GM18499 (cell line): ENCODE results near the gene TMEM107.
"Not testable (repeated sequence)": the region's sequence is repeated elsewhere in the genome, so short reads cannot be mapped to it uniquely, and the experiment has no call there.

ENCODE experiments used
- ATAC-seq: cut with Tn5 transposase; IDR thresholded peaks from one replicate; pipeline ENCODE4 v1.9.1; 2021; ENCODE audit warnings: moderate number of reproducible peaks; ENCODE audit not compliant: insufficient read depth, unreplicated experiment

The TMEM107 gene

GRCh38 chr17:8176197-8176940, at the start of gene TMEM107:
Gene TMEM107, minus strand, starts transcription at chr17:8176380. Its CDS starts 94 bp downstream, at chr17:8176286.
- no peak for ATAC-seq

GRCh38 chr17:8224891-8225812, 49.0 kb upstream of the TMEM107 start:
- ATAC-seq = no peak

- no peak for ATAC-seq
Observed at GRCh38 chr17:8223356-8224126, 47.4 kb upstream of the TMEM107 start.

DNA sequence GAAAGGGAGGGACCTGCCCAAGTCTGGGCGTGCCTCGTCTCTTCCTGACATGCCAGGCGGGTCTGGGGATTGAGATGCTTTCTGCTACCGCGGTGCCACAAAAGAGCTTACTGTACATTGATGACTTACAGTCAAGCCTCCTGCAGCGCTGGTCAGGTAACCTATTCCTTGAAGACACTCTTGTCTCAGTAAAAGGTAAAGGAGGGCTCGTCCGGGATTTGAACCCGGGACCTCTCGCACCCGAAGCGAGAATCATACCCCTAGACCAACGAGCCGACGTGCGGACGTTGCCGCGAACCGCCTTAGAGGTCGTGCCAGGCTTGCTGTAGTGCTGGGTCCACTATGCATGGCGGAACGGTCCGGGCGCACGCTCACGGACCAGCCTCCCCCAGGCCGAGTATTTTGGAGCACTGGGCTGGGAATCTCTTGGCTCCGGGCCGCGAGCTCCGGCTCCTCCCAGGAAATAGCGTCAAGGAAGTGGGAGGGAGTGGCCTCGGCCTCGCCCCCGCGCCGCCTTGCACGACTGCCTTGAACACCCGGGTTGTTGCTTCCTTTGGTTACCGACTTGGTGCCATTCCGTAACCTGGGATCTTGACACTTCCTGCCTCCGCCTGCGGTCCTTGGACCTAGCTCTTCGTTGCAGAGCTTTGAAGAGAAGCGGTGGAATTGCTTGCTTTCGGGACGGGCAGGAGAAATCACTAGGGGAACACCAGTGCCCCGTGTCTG, 46.6 kb upstream of the TMEM107 start:
- ATAC-seq = peak; percentile 7

DNA sequence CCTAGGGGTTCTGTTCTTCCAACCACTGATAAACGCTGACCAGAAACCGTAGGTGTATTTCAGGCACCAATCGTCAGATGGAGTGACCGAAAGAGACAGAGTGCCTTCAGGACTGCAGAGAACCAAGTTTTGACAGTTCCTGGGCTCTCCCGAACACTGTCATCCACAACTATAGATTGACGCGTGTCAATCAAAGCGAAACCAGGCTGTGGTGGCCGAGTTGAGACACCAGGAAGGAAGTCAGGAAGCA, 46.1 kb upstream of the TMEM107 start:
- ATAC-seq = peak; percentile 16

GRCh38 chr17:8221663-8222379, 45.6 kb upstream of the TMEM107 start:
- peak; percentile 43 for ATAC-seq

GRCh38 chr17:8220783-8221662, 44.8 kb upstream of the TMEM107 start:
- ATAC-seq = no peak

DNA sequence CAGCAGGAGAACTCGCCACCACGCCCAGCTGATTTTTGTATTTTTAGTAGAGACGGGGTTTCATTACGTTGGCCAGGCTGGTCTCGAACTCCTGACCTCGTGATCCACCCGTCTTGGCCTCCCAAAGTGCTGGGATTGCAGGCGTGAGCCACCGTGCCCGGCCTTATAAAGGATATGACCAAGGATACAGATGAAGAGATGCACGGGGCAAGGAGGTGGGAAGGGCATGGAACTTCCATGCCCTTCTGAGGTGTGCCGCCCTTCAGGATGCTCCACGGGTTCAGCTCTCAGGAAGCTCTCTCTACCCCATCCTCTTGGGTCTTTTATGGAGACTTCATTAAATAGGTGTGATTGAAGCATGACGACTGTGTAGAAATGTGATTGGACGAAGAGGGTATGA, 37.8 kb upstream of the TMEM107 start:
- ATAC-seq = not testable (repeated sequence)

- no peak for ATAC-seq
Observed at GRCh38 chr17:8212312-8213180, 36.4 kb upstream of the TMEM107 start.

DNA sequence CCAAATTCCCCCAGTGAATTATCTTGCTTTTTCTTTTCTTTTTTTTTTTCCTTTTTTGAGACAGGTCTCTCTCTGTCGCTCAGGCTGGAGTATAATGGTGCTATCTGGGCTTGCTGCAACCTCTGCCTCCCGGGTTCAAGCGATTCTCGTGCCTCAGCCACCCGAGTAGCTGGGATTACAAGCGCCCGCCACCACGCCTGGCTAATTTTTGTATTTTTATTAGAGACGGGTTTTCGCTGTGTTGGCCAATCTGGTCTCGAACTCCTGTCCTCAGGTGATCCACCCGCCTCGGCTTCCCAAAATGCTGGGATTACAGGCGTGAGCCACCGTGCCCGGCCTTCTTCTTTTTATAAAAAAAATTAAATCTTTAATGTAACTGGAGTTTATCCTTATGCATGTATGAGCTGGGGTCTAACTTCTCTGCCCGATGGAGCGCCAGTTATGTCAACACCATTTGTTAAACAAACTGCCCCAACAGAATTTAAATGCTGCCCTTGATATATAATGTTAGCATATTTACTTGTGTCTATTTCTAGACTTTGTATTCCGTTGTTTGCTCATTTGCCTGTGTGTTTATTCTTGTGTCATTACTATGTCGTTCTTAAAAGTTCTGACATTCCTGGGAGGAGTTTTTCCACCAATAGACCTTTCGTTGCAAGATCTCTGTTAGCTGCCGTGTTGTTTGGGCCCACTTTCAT, 34.7 kb upstream of the TMEM107 start:
- no peak for ATAC-seq

DNA sequence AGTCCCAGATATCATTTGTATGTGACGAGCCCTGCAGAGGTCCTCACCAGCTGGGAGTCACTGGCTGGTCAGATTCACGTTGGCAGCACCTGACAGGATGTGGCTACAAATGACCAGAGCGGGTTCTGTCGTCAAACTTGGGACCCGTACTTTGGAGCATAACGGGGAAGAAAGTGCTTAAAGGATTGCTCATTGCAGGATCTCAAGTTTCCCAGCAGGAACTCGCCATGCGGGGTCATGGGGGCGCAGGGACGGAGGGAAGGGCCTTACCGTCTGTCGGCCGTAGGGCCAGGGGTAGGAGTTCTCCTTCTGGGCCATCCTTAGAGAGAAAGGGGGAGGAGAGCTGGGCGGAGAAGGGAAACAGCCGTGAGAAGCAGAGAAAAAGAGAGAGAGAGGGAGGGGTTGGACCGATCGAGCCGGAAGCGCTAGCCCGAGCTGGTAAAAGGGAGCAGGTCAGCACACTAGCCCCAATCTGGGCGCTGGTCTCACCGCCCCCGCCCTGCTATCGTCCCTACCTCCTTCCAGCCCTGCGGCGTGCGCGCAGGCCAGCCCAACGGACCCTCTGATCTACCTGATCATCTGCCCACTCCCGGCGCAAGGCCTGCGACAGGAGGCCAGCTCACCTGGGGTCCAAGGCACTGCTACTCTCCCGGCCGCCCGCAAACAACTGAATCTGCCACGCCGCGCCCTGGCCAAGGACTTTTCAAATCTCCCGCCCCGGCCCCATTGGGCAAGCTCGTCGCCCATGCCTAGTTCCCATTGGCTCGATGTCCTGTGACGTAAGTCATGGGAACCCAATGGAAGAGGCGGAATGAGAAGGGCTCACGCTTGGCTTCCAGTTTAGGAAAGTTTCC, 34.0 kb upstream of the TMEM107 start, which contains the start of gene AURKB:
Gene AURKB, minus strand, starts transcription at position 669 of the 854 bp plus-strand sequence. Its CDS starts 351 bp downstream, at position 318.
- peak; percentile 69 for ATAC-seq

DNA sequence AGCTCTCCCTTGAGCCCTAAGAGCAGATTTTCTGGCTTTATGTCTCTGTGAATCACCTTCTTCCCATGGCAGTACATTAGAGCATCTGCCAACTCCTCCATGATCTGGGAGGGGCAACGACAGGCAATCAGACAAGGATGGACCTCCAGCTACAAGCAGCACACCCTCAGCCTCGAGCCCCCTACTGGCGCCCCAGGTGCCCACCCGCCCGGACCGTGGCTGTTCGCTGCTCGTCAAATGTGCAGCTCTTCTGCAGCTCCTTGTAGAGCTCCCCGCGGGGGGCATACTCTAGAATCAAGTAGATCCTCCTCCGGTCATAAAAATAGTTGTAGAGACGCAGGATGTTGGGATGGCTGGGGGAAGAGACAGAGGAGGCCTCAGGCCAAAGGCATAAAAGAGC, 30.4 kb upstream of the TMEM107 start:
- no peak for ATAC-seq

- no peak for ATAC-seq
Observed at GRCh38 chr17:8204761-8205555, 28.8 kb upstream of the TMEM107 start.

GRCh38 chr17:8192070-8192815, 16.1 kb upstream of the TMEM107 start:
- ATAC-seq = no peak

DNA sequence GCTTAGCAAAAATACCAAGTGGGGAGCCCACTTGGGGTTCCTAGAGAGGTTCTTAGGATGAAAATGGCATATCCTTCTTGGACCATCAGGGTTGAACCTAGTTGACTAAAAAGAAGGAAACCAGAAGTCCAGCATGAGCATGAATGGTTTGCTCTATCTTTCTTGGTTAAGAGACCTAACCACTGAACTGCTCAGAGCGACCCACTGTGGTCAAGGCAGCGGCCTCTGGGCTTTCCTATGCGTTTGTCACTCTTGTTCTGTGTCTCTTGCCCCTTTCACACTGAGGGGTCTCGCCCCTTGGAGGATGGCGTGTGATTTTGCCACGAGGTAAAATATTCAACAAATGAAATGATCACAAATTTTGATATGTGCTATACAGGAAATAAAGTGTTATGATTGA, 14.3 kb upstream of the TMEM107 start:
- ATAC-seq = no peak
